Activated naive CD8-positive, alpha-beta T cell (primary cell): ENCODE results near the gene DUS1L.

ENCODE experiments used
- H3K27ac Mint-ChIP-seq: one replicate; pipeline ENCODE4 v1.8.0; 2021; ENCODE audit warnings: mixed read lengths
- H3K27me3 Mint-ChIP-seq: one replicate; pipeline ENCODE4 v1.8.0; 2021; ENCODE audit warnings: mixed read lengths
- H3K36me3 Mint-ChIP-seq: one replicate; pipeline ENCODE4 v1.8.0; 2021; ENCODE audit warnings: mixed read lengths
- H3K4me1 Mint-ChIP-seq: one replicate; pipeline ENCODE4 v1.8.0; 2021; ENCODE audit warnings: low read depth, mixed read lengths
- H3K4me3 Mint-ChIP-seq: one replicate; pipeline ENCODE4 v1.8.0; 2021; ENCODE audit warnings: mild to moderate bottlenecking, mixed read lengths
- H3K9me3 Mint-ChIP-seq: one replicate; pipeline ENCODE4 v1.8.0; 2021; ENCODE audit warnings: low read depth, mixed read lengths

The DUS1L gene

DNA sequence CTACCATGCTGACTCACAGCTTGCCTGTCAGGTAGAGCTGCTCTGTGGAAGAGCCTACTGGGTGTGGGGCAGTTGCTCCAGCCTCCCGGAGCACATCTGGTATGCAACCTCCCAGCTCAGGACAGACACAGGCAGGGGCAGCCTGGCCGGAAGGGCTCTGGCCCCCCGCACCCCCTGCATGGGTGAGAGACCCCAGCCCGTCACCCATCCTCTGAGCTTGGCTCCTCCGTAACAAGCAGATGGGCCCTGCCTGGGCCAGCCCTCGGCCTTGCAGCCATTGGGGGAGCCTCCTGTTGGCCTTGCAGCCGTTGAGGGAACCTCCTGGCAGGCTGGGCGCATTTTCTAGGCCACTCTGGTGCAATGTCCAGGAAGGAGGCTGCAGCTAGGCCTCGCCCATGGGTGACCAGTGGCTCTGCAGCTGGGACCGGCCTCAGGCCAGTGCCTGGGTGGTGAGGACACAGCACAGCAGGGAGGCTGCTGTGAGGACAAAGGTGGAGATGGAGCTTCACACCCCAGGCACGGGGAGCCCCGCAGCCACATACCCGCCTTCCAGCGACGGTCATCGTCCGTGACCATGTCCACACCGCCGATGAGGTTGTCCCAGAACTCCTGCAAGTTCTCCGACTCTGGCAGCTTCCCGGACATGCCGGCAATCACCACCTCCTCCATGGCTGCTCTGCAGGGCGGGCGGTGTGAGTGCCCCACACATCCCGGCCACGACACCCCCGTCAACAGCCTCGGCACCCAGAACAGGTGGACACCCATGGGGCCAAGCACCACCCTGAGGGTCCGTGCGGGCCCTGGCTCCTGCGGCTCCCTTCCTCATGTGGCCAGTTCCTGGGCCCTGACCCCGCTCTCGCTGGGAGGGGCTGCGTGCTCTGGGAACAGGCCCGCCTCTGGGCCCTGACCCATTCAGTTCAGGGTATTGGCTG is 30.4 kb upstream of the DUS1L start:
- no peaks in the 10 kb centered on the region for H3K9me3 Mint-ChIP-seq
- H3K4me3 Mint-ChIP-seq = peak overlapping the region; percentile 79
- H3K4me1 Mint-ChIP-seq = peaks cover 7% of the 10 kb centered on the region
- no peak overlapping the region for H3K27ac Mint-ChIP-seq
- no peaks in the 10 kb centered on the region for H3K27me3 Mint-ChIP-seq
- H3K36me3 Mint-ChIP-seq = no peaks in the 10 kb centered on the region

DNA sequence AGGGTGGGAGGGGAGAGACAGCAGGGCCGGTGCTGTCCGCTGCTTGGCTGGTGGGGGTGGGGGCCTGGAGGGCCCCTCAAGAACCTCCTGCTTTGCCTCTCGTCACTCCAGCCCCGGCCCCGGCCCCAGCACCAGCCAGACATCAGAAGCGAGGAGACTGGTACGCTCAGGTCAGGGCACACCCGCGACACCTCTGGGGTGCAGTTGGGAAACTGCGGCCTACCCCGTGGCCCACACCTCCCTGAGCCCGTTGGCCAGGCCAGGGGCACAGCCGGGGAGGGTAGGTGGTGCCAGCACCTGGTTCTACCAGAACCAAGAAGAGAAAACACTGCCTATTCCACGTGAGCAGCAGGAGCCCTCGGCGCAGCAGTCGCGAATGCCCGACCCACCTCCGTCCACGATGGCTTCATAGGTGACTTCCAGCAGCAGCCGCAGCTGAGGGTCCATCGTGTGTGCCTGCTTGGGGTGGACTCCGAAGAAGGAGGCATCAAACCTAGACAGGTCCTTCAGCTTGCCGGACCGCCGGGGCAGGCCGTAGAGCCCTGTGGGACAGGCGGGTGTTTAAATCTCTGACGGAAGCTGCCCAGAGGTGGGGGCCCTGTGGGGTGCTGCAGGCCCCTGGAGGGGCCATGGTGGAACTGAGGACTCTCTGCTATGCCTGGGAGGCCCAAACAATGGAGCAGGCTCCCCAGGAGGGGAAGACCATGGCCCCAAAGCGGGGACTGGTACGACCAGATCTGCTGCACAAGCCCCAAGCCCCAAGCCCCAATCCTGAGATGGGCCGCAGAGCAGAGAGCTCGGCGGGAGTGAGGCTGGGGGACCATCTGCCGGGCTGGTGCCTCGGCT is 29.6 kb upstream of the DUS1L start:
- Mint-ChIP-seq H3K27me3 (no peaks in the 10 kb centered on the region), H3K9me3 (no peaks in the 10 kb centered on the region), H3K4me3 (peak overlapping the region; percentile 61), H3K4me1 (peaks cover 5% of the 10 kb centered on the region), H3K36me3 (no peaks in the 10 kb centered on the region), H3K27ac (no peak overlapping the region)

DNA sequence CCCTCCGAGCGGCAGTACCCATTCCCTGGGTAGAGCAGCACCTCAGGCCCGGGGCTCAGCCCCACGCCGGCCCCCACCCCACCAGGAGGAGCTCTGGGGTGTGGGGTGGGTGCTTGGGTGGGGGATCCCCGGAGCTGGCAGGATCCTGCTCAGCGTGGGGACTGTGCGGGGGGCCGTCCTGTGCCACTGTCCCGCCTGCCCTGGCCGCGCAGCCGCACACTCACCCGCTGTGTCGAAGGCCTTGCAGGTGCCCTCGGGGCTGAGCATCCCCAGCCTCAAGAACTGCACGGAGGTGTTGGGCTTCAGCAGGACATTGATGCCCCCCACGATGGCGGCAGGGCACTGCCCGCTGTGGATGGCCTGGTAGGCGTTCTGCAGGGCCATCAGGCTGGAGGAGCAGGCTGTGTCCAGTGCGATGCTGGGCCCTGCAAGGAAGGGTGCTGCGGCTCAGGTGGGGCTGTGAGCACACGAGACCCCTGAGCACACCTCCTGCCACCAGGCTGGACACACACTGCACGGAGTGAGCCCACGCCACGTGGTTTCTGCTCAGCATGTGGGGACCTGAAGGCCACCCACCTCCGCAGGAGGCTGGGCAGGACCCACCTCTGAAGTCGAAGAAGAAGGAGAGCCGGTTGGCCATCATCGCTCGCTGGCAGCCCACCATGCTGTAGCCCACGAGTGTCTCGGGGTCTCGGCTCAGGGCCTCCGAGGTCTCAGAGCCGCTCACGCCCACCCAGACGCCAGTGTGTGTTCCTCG is 27.6 kb upstream of the DUS1L start:
- no peaks in the 10 kb centered on the region for H3K27me3 Mint-ChIP-seq
- no peak overlapping the region for H3K4me3 Mint-ChIP-seq
- peaks cover 2% of the 10 kb centered on the region for H3K4me1 Mint-ChIP-seq
- H3K9me3 Mint-ChIP-seq = no peaks in the 10 kb centered on the region
- no peak overlapping the region for H3K27ac Mint-ChIP-seq
- H3K36me3 Mint-ChIP-seq = no peaks in the 10 kb centered on the region

DNA sequence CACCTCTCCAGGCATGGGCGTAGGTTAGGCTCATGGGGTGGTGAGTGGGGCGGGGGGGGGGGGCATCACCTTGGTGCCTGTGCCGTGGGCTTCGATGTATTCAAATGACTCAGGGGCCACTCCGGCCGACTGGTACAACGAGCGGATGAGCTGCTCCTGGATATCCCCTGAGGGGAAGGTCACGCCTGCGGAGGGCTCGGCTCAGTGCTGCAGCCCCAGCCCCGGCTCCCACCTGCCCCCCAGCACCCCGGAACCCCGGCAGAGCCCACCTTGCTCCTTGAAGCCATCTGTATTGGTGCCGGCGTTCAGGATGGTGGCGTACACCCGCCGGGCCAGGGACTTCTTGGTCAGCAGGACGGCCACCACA is 27.0 kb upstream of the DUS1L start:
- Mint-ChIP-seq H3K27ac (no peak overlapping the region), H3K4me1 (peaks cover 2% of the 10 kb centered on the region), H3K27me3 (no peaks in the 10 kb centered on the region), H3K9me3 (no peaks in the 10 kb centered on the region), H3K4me3 (no peak overlapping the region), H3K36me3 (no peaks in the 10 kb centered on the region)

DNA sequence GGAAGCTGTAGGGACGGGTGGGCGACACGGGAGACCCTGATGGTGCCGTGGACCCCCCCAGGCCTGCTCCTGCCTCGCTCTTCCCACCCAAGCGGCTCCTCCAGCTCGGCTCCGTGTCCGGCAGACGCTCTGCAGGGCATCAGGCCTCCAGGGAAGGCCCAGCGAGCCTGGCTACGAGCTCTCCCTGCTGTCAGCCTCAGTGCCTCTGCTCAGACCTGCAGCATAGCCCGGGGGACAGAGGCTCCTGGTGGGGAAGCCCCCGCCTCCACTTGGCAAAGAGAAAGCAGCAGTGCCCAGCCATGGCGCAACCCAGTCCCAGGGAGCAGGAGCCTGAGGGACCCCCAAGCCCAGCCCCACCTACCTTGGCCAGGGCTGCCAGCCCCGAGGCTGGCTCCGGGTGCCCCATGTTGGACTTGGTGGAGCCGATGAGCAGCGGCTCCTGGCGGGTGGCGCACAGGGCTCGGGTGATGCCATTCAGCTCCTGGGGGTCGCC is 26.5 kb upstream of the DUS1L start:
- Mint-ChIP-seq H3K4me3 (no peak overlapping the region), H3K9me3 (no peaks in the 10 kb centered on the region), H3K4me1 (peaks cover 2% of the 10 kb centered on the region), H3K27me3 (no peaks in the 10 kb centered on the region), H3K36me3 (no peaks in the 10 kb centered on the region), H3K27ac (no peak overlapping the region)

DNA sequence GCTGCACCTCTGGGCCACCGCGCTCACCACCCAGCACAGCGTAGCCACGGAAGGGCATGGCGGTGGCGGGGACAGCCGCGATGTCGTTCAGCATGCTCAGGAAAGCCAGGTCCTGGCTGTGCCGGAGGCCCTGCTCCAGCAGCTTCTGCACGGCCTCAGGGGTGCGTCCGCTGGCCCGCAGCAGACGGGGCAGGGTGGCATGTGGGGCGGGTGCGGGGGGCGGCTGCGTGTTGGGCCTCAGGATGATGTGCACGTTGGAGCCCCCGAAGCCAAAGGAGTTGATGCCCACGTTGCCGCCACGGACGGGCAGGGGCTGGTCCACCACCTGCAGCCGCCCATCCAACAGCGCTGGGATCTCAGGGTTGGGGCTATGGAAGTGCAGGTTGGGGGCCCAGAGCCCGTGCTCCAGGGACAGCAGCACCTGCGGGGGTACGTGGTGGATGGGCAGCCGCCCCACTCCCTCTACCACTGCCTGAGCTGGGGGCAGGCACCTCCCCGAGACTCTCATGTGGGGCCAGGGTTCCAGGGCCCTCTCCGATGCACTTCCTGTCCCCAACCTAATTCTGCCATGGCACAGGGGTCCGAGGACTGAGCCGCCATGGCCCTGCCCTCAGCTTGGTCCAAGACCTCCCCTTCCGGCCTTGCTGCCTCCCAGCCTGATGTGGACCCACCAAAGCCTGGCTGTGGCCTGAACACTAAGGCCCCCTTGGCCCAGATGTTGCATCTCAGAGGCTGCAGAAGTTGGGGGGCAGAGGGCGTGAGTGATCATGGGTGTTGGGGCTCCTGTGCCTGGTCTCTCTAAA is 25.9 kb upstream of the DUS1L start:
- Mint-ChIP-seq H3K27ac (no peak overlapping the region), H3K9me3 (no peaks in the 10 kb centered on the region), H3K36me3 (no peaks in the 10 kb centered on the region), H3K4me1 (peaks cover 2% of the 10 kb centered on the region), H3K27me3 (no peaks in the 10 kb centered on the region), H3K4me3 (no peak overlapping the region)

DNA sequence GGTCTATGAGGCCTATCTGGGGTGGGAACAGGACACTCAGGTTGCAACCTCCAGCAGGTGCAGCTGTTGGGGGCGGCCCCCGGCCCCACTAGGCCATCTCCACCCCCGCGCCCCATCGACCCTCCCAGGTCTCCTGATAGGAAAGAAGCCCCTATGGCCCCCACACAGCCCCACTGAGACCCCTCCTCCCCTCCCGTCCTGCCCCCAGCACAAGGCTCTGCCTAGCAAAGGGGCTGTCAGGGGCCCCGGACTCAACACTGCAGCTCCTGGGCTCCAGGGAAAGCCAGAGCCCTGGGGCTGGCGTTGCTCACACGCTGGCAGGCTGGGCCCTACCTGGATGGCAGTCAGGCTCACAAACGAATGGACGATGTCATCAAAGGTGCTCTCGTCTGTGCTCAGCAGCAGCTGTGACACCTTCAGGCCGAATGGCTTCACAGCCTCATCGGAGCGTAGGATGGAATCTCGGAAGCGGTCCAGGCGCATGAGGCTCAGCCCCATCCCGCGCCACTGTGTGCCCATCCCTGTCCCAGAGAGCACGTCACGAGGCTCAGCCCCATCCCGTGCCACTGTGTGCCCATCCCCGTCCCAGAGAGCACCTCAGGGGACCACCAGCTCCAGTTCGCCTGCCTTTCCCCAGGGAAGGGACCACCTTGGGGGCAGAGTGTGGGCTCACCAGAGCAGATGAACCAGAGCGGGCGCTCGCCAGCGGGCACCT is 25.1 kb upstream of the DUS1L start:
- H3K27me3 Mint-ChIP-seq = no peaks in the 10 kb centered on the region
- no peaks in the 10 kb centered on the region for H3K36me3 Mint-ChIP-seq
- H3K4me1 Mint-ChIP-seq = no peaks in the 10 kb centered on the region
- no peak overlapping the region for H3K27ac Mint-ChIP-seq
- H3K4me3 Mint-ChIP-seq = no peak overlapping the region
- no peaks in the 10 kb centered on the region for H3K9me3 Mint-ChIP-seq

DNA sequence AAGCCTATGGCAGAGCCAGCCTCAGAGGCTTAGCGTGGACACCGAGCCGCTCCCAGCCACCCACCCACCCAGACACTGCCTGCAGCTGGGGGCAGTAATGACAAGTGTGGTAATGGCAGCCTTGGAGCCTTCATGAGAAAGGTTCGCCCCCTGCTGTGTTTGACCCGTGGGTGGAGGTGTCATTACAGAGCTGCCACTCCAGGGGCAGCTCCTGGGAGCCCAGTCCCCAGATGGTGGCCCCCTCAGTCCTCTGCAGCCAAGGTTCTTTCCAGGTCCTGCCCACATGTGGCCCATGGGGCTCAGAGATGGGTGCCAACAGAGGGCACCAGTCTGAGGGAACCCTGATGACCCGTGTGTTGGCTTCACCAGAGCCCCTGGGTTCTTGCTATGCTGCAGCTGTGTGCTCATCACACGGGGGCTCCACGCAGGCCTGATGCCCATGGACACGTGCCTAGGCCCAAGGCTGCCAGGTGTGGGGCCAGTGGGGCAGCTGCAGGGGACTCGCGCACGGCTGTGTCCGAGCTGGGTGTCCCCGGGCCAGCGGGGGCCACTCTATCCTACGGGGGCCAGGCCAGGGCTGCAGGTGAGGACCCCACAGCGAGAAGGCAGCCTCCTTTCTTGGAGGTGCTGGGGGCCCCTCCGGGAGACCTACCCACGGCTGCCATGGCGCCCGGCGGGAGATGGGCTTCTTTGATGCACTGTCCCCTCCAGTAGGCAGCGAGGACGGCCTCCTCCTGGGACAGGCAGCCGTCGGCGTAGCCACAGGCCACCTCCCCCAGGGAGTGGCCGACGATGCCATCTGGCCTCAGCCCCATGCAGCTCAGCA is 24.3 kb upstream of the DUS1L start:
- no peaks in the 10 kb centered on the region for H3K36me3 Mint-ChIP-seq
- no peak overlapping the region for H3K27ac Mint-ChIP-seq
- H3K4me3 Mint-ChIP-seq = no peak overlapping the region
- H3K4me1 Mint-ChIP-seq = no peaks in the 10 kb centered on the region
- no peaks in the 10 kb centered on the region for H3K9me3 Mint-ChIP-seq
- no peaks in the 10 kb centered on the region for H3K27me3 Mint-ChIP-seq

DNA sequence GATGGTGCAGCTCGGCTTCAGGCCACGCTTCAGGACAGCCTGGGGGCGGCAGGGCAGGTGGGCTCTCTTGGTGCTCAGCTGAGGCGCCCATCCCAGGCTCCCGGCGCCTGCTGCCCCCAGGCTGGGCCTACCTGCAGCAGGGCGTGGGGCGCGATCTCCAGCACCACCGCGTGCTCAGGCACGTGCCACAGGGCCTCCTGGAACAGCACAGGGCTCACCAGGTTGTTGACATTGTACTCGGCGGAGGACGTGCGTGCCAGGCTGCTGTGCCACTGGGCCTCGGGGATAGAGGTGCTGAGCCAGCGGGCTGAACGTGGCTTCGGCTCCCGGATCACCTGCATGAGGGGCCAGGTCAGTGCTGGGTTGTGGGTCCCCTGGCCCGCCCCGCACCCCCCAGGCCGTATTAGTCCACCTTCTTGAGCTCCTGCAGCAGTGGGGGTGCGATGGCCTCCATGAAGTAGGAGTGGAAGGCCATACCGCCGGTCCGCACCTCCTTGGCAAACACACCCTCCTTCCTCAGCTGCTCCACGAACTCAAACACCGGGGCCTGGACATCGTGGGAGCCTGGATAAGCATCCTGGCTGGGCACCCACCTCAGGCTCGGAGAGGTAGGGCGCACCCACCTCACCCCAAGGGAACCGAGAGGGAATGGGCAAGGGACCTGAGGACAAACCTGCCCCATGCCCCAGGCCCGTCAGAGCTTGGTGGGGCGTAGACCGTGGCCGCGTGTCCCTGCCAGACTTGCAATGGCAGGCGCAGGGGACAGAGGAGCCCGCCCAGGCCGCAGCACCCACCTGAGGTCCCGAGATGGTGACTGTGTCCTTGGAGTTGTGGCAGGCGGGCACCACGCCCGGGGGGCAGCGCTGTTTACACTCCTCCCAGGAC is 23.5 kb upstream of the DUS1L start:
- H3K9me3 Mint-ChIP-seq = no peaks in the 10 kb centered on the region
- no peaks in the 10 kb centered on the region for H3K36me3 Mint-ChIP-seq
- no peak overlapping the region for H3K4me3 Mint-ChIP-seq
- H3K27ac Mint-ChIP-seq = no peak overlapping the region
- H3K4me1 Mint-ChIP-seq = no peaks in the 10 kb centered on the region
- no peaks in the 10 kb centered on the region for H3K27me3 Mint-ChIP-seq

DNA sequence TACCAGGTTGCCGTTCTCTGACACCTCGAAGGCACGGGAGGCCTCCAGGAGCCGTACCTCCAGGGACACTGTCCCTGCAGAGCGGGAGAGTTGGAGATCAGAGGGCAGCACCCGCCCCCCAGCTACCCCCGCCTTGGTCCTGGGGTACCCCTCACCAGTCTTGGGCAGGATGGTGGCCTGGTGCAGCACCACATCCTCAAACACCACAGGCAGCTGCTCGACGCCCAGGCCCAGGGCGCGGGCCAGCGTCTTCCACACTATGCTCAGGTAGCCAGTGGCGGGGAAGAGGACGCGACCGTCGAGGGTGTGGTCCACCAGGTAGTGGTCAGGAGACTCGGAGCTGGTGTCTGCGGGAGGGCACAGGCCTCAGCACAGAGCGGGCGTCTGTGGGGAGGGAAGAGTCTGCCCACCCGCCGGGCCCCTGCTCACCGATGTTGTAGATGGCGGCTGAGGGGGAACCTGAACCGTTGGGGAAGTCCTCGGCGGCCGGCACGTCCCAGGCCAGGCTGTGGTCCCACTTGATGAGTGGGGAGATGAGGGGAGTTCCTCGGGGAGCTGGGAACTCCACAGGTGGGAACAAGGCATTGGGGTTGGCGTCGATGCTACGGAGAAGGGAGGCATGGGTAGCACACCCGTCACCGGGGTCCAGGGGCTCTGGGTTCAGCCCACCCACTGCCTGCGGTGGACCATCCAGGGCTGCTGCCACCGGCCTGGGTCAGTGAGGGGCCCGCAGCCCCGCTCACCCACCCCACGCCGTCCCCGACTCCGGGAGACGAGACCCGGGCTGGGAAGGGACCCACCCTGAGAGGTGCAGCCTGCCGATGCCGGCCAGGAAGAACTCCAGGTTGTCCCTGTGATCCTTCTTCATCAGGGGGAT is 22.6 kb upstream of the DUS1L start:
- Mint-ChIP-seq H3K4me3 (no peak overlapping the region), H3K4me1 (no peaks in the 10 kb centered on the region)

DNA sequence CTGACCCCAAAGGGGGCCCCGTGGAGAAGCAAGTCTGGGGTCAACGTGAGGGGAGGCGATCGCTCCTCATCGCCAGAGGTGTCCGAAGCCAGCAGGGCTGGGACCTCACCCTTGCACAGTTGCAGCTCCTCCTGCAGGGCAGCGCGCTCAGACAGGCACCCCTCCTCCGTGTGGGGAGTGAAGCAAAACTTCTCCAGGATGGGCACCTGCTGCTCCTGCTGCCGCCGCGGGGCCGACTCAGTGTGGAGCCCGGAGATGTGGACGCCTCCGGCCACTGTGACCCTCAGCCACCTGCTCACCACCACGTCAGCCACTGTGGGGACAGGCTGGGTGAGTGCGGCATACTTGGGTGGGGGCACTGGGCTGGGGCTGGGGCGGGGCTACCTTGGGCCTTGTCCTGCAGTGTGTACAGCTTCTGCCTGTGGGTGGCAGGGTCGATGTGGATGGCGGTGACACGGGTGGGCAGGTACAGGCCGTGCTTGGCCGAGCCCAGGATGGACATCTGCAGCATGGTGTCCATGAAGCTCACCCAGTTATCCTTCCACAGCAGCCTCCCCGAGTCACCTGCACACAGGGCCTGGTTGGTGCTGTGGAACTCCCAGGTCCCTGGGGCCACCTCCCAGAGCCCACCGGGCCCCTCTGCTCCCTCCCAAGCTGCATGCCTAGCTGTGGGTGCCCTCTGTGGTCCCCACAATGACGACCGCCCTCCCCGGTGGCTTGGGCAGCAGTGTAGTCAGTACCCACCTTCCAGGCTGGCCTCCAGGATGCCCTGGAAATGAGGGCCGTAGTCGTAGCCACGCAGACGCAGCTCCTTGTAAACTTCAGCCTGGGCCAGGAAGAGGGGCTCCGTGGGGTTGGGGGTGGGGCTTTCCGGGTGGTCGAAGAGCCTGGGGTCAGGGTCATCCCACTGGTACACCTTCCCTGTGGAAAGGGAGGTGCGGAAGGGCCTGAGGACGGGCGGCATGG is 21.6 kb upstream of the DUS1L start:
- Mint-ChIP-seq H3K27ac (no peak overlapping the region), H3K4me3 (no peak overlapping the region), H3K36me3 (no peaks in the 10 kb centered on the region), H3K27me3 (no peaks in the 10 kb centered on the region), H3K4me1 (no peaks in the 10 kb centered on the region), H3K9me3 (no peaks in the 10 kb centered on the region)

More for the DNA sequence above, 22.6 kb upstream of the DUS1L start:
- Mint-ChIP-seq H3K27me3 (no peaks in the 10 kb centered on the region), H3K9me3 (no peaks in the 10 kb centered on the region), H3K27ac (no peak overlapping the region), H3K36me3 (no peaks in the 10 kb centered on the region)
